NCI-H1048 (cell line): ENCODE results near the gene ATF7IP2.
"Not testable (repeated sequence)": the region's sequence is repeated elsewhere in the genome, so short reads cannot be mapped to it uniquely, and the experiment has no call there.

Source experiments
- DNase-seq: peaks from one replicate; lab custom pipeline; 2025; lab: John Stamatoyannopoulos, UW

ATF7IP2 gene, protein sequence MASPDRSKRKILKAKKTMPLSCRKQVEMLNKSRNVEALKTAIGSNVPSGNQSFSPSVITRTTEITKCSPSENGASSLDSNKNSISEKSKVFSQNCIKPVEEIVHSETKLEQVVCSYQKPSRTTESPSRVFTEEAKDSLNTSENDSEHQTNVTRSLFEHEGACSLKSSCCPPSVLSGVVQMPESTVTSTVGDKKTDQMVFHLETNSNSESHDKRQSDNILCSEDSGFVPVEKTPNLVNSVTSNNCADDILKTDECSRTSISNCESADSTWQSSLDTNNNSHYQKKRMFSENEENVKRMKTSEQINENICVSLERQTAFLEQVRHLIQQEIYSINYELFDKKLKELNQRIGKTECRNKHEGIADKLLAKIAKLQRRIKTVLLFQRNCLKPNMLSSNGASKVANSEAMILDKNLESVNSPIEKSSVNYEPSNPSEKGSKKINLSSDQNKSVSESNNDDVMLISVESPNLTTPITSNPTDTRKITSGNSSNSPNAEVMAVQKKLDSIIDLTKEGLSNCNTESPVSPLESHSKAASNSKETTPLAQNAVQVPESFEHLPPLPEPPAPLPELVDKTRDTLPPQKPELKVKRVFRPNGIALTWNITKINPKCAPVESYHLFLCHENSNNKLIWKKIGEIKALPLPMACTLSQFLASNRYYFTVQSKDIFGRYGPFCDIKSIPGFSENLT

GRCh38 chr16:10385725-10386516, at the start of gene ATF7IP2:
Gene ATF7IP2 (plus strand): TSS chr16:10386061. CDS start chr16:10430621, 44,560 bp downstream.
- no peak for DNase-seq

DNA sequence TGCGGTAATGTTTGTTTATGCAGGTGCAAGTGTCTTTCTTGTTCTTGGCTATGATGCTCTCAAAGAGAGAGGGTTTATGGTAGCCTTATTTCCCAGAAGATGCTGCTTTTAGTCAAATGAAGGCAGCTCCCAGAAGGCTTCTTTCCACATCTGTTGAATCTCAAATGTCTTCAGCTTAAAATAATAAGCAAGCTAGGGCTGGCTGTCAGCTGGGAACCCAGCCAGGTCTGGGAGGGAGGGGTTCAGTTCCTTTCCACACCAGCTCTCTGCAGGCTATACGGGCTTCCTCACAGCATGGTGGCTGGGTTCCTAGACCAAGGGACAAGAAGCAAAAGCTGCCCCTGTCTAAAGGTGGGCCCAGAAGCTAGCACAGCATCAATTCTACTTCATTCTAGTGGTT, 47.4 kb upstream of the ATF7IP2 start:
- no peak for DNase-seq

GRCh38 chr16:10339777-10340732, 45.8 kb upstream of the ATF7IP2 start:
- no peak for DNase-seq

DNA sequence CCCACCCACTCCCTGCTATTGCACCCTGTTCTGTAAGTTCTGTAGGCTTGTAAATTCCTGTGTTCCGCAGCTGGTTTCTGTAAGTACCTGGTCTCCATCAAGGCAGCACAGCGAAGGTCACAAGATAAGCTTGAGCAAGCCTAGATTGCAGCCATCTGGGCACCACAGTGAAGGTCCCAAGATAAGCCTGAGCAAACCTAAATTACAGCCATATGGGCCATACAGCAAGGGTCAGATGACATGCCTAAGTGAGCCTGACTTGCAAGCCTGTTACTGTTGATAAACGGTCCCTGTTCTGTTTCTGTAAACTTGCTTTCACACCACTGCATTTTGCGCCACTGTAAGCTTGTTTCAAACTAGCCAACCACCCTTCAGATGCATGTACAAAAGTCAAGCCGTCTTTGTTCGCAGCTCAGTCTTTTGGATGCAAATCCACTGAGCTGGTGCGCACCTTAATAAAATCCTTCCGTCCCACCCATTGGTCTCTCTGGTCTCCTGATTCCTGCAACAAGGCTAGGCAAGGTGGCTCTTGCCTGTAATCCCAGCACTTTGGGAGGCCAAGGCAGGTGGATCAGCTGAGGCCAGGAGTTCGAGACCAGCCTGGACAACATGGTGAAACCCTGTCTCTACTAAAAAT, 42.6 kb upstream of the ATF7IP2 start:
- DNase-seq: no peak

DNA sequence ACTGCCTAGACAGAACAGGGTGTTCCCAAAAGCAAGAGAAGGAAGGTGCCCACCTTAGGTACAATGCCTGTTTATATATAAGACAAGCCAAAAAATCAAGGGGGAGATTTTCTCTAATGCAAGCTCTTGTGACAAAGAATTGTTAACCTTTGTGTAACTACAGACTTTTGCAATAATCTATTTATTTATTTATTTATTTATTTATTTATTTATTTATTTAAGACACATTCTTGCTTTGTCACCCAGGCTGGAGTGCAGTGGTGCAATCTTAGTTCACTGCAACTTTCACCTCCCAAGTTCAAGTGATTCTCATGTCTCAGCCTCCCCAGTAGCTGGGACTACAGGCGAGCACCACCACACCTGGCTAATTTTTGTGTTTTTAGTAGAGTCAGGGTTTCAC, 41.2 kb upstream of the ATF7IP2 start:
- DNase-seq: not testable (repeated sequence)

DNA sequence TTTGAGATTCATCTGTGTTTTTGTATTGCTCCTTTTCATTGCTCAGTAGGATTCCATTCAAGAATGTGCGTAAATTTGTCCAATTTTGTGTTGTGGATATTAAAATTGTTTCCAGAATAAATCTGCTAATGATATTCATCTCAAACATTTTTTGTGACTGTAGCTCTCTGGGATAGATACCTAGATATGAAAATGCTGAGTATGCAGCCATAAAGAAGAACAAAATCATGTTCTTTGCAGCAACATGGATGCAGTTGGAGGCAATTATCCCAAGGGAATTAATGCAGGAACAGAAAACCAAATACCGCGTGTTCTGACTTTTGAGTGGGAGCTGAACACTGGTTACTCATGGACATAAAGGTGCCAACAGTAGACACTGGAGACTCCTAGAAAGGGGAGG, 40.2 kb upstream of the ATF7IP2 start:
- DNase-seq: no peak

DNA sequence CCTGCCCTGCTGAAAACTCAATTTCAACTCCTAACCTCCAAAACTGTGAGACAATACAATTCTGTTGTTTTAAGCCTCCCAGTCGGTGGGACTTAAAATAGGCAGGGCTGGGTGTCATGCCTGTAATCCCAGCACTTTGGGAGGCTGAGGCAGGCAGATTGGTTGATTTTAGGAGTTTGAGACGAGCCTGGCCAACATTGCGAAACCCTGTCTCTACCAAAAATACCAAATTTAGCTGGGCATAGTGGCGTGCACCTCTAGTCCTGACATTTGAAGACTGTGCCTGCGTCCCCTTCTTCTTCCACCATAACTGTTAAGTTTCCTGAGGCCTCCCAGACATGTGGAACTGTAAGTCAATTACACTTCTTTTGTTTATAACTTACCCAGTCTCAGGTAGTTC, 36.0 kb upstream of the ATF7IP2 start:
- DNase-seq: no peak

DNA sequence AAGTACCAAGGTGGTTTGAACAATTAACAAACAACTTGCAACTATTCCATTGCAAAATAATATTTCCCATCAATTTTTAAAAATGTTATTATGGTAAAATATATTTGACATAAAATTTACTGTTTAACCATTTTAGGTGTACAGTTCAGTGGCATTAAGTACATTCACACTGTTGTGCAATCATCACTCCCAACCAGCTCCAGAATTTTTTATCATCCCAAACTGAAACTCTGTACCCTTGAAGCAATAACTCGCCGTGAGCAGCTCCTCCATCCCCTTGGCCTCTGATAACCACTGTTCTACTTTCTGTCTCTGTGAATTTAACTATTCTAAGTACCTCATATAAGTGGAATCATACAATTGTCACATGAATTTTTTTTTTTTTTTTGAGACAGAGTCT, 33.6 kb upstream of the ATF7IP2 start:
- no peak for DNase-seq

DNA sequence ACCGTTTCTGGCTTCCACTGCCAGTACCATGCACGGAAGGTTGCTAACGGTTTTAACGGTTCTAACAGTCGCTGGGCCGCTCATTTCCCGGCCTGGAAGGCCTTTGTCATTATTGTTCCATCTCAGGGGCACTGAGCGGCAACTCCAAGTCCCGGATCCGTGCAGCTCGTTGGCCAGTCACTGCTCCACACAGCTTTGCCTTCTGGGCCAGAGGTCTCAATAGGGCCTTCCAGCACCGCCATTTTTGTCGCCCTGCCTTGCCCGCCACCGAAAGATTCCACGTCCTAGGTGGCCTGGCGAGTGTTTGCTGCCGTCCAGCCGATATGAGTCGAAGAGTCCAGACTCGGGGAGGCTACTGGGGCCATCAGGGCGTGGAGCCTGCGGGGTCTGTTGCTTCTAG, 30.3 kb upstream of the ATF7IP2 start:
- no peak for DNase-seq

- DNase-seq: no peak
Measured at GRCh38 chr16:10356870-10357842, 28.7 kb upstream of the ATF7IP2 start.

- DNase-seq: not testable (repeated sequence)
Measured at GRCh38 chr16:10361747-10362076, 24.1 kb upstream of the ATF7IP2 start.

DNA sequence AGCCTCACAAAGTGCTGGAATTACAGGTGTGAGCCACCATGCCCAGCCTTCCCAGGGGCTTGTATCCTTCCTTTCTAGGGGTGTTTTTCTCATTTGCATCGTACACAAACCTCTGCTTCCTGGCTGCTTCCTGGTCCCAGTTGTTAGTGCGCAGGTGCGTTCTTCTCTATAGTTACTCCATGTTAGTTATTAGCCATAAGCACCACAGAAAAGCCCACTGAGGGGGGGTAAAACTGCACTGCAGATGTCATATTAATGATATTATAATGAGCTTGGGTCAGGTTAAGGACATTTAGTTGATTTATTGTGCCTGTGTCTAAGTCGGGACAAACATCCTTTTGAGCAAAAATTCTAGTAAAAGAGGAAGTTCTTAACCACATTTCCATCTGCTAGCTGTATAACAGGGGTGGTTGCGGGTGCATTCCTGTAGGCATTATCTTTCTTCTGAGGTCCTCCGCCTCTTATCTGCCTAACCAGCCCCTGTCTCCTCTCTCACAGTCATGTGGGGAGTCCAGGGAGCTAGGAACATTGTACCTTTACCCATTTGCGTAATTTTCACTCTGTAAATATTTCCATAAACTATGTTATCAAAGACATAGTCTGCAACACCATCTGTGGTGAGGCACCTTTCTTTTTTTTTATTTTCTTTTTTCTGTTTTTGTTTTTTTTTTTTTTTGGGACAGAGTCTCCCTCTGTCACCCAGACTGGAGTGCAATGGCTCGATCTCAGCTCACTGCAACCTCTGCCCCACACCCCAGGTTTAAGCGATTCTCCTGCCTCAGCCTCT, 23.6 kb upstream of the ATF7IP2 start:
- no peak for DNase-seq

- not testable (repeated sequence) for DNase-seq
Measured at GRCh38 chr16:10362864-10363197, 23.0 kb upstream of the ATF7IP2 start.

- DNase-seq: not testable (repeated sequence)
Measured at GRCh38 chr16:10366619-10367018, 19.2 kb upstream of the ATF7IP2 start.

GRCh38 chr16:10367616-10368188, 18.2 kb upstream of the ATF7IP2 start:
- no peak for DNase-seq

DNA sequence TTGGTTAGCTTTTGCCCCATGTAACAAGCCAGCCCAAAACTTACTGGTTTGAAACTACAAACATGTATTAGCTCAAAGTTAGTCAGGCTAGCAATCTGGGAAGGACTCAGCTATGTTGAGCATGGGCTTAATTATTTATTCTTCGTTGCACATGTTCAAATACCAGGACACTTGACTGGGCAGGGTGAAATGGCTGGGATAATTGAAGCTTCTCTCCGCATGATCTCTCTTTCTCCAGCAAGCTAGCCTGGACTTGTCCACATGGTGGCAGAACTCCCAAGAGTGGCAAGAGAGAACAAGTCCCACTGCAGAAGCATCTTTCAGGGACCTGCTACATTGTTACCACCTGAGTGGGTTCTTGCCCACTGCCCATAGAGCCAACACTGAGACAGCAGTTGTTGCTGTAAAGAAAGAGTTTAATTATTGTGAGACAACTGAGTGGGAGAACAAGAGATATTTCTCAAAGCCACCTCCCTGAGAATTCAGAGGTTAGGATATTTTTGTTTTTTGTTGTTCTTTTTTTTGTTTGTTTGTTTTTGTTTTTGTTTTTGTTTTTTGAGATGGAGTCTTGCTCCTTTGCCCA, 16.8 kb upstream of the ATF7IP2 start:
- no peak for DNase-seq

- no peak for DNase-seq
Measured at GRCh38 chr16:10370096-10370726, 15.7 kb upstream of the ATF7IP2 start.

- DNase-seq: no peak
Measured at GRCh38 chr16:10371592-10371991, 14.3 kb upstream of the ATF7IP2 start.
